HG02840 (cell line): ENCODE measurements around the gene ABCC1.
"Not testable (repeated sequence)": the region's sequence is repeated elsewhere in the genome, so short reads cannot be mapped to it uniquely, and the experiment has no call there.

Experiments
- ATAC-seq: cut with Tn5 transposase; IDR thresholded peaks from one replicate; pipeline ENCODE4 v1.9.1; 2021; ENCODE audit warnings: mild to moderate bottlenecking, moderate library complexity, moderate number of reproducible peaks; ENCODE audit not compliant: unreplicated experiment, low FRiP score

The ABCC1 gene

GRCh38 chr16:16166949-16167348 lies 217.5 kb downstream of the ABCC1 start:
- no peak for ATAC-seq

- no peak for ATAC-seq
These were observed 218.5 kb downstream of the ABCC1 start for GRCh38 chr16:16167927-16168326.

- ATAC-seq: no peak
These were observed 219.0 kb downstream of the ABCC1 start for GRCh38 chr16:16168431-16168830.

- no peak for ATAC-seq
These were observed 220.2 kb downstream of the ABCC1 start for GRCh38 chr16:16169615-16170014.

GRCh38 chr16:16171332-16171919 lies 222.0 kb downstream of the ABCC1 start:
- ATAC-seq: no peak

GRCh38 chr16:16172991-16173390 lies 223.6 kb downstream of the ABCC1 start:
- ATAC-seq: no peak

GRCh38 chr16:16175296-16175695 lies 225.9 kb downstream of the ABCC1 start:
- no peak for ATAC-seq

- ATAC-seq: no peak
These were observed 226.9 kb downstream of the ABCC1 start for GRCh38 chr16:16176328-16176727.

- ATAC-seq: no peak
These were observed 229.2 kb downstream of the ABCC1 start for GRCh38 chr16:16178455-16179162.

GRCh38 chr16:16181748-16182147 lies 232.3 kb downstream of the ABCC1 start:
- ATAC-seq: not testable (repeated sequence)

GRCh38 chr16:16182918-16183317 lies 233.5 kb downstream of the ABCC1 start:
- ATAC-seq: no peak

- no peak for ATAC-seq
These were observed 234.1 kb downstream of the ABCC1 start for GRCh38 chr16:16183562-16183961.

GRCh38 chr16:16184594-16184993 lies 235.2 kb downstream of the ABCC1 start:
- ATAC-seq: no peak

- no peak for ATAC-seq
These were observed 235.7 kb downstream of the ABCC1 start for GRCh38 chr16:16185095-16185494.

GRCh38 chr16:16186820-16187219 lies 237.4 kb downstream of the ABCC1 start:
- ATAC-seq: no peak

GRCh38 chr16:16188827-16189226 lies 239.4 kb downstream of the ABCC1 start:
- no peak for ATAC-seq

- ATAC-seq: no peak
These were observed 240.4 kb downstream of the ABCC1 start for GRCh38 chr16:16189842-16190241.

GRCh38 chr16:16190546-16190945 lies 241.1 kb downstream of the ABCC1 start:
- ATAC-seq: no peak

GRCh38 chr16:16190966-16191365 lies 241.6 kb downstream of the ABCC1 start:
- ATAC-seq: not testable (repeated sequence)

GRCh38 chr16:16191493-16192167 lies 242.2 kb downstream of the ABCC1 start:
- ATAC-seq: no peak
